Effector CD8-positive, alpha-beta T cell (primary cell): ENCODE measurements around the gene ZNF576.
A peak's percentile ranks its signal among the peaks of the same experiment; 100 is the strongest.
"Not testable (repeated sequence)": the region's sequence is repeated elsewhere in the genome, so short reads cannot be mapped to it uniquely, and the experiment has no call there.

ENCODE experiments used
- DNase-seq: peaks from one replicate; lab custom pipeline; 2025; lab: John Stamatoyannopoulos, UW

ZNF576 gene

DNA sequence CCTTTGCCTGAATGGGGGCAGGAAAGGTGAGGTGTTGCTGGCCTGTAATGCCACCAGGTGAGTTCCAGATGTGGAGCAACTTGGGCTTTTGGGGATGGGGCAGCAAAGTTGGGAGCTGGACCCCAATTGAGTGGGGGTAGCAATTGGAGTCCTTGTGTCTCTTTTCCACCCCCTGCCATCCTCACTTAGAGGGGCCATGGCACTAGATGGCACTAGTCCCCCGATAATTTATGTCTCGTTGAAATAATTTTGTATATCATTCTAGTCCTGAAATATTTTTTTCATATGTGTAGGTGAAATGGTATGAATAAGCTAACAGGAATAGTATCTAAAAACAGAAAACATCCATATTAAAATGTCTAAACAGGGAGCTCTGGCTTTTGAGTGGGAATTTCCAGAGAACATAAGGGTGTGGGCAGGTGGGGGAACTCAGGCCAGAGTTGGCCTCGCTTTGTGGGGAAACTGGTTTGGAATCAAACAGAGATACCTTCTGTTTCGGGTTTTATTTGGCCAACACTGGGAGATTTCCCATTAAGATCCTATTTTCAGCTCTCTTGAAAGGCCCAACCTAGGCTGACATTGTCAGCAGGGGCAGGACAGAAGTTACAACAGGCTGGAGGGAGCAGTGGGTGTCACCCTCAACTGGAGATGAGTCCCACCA, 3.4 kb downstream of the ZNF576 start:
- no peak for DNase-seq

DNA sequence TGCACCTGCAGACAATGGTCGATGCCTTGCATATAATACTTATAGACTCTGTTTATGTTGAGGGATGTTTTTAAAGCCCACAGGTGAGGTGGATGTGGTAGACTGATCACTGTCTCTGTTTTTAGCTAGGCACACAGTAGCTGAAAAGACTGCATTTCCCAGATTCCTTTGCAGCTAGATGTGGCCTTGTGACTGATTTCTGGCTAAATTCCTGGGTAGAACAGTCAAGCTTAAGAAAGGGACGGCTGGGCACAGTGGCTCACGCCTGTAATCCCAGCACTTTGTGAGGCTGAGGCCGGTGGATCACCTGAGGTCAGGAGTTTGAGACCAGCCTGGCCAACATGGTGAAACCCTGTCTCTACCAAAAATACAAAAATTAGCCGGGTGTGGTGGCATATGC, 3.9 kb downstream of the ZNF576 start:
- not testable (repeated sequence) for DNase-seq

DNA sequence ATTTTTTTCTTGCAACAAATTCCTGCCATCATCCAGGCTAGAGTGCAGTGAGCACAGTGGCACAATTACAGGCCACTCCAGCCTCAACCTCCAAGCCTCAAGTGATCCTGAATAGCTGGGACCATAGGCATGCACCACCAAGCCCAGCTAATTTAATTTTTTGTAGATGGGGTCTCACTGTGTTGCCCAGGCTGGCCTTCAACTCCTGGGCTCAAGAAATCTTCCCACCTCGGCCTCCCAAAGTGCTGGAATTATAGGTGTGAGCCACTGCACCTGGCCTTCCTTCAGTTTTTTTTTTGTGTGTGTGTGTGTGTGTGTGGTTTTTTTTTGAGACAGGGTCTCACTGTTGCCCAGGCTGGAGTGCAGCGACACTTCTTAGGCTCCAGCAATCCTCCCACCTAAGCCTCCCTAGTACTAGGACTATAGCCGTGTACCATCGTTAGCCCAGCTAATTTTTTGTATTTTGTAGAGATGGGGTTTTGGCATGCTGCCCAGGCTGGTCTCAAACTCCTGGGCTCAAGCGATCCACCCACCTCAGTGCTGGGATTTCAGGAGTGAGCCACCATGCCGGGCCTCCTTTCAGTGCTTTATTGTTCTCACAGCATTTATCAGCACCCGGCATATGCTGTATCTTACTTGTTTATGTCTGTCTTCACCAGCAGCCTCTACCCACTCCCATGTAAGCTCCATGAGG, 9.6 kb downstream of the ZNF576 start:
- DNase-seq: no peak

DNA sequence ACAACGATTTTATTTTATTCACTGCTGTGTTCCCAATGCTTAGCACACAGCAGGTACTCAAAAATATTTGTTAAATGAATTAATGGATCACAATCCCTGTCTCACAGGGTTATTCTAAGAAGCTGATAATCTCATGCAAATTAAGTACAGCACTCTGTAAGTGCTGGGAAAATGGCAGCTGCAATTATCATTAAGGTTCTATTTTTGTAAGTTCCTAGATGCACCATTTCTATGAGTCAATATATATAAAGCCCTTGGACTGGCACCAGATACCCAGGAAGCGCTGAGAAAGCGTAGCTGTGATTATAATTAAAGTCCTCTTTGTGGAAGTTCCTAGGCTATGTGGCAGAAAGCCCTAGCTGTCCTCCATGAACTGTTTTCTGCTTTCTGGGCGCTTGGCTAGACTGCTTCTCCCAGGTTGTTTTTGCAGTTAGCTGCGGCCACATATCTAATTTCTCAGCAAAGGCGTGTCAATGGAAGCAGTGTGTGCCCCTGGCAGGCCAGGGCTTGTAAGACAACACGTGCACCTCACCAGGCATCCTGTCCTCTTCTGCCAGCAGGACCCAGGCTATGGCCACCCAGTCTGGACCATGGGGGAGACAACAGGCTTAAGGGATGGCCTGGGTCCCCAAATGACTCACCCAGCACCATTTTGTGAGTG, 10.3 kb downstream of the ZNF576 start:
- DNase-seq: no peak

DNA sequence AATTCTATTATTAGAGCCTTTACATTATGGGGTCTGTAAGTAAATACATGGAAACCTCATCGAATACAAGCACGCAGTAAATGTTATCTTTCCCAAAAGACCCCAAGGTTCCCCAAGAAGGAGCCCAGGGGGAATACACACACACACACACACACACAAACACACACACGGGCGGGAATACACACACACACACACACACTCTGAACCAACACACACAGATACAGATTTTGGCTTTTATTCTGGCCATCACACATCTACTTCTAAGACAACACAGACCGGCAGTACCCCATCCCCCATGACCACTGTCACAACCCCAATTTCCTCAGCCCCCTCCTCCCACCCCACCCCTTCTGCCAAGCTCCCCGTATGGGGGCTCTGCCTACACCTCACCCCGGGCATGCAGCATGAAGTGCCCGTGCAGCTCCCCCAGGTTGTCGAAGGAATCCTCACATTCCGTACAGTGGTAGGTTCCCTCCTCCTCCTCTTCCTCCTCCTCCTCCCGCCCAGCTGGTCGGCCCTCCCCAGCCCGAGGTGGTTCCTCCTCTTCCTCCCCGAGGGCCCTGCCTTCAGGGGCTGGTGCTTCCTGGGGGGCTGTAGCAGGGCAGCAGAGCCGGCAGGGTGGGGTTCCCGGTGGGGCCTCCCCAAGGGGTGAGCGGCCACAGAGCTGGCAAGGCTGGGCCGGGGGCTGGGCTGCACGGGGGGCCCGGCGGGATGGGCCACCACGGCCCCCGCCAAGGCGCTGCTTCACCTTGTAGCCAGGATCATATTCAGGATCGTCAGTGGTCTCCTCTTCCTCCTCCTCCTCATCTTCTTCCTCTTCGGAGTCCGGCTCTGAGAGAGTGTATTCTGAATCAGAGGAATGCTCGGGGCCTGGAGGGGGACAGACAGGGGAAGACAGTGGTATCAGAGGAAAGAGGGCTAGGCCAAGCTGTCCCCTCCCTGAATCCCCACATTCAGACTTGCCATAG, 11.1 kb downstream of the ZNF576 start:
- DNase-seq: no peak

DNA sequence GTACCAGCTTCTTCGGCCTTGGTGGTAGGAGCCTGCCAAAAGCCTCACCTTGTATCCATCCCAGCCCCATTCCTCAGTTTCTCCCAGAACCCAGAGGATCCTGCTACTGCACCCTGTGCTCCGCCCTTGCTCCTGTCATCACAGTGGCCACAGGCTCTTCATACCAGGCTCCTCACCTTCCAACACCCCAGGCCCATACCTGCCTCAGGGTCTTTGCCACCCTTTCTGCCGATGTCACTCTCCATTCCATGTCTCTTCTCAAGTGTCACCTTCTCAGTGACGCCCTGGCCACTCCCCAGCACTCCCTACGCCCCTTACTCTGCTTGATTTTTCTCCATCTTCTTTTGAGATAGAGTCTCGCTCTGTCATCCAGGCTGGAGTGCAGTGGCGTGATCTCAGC, 13.5 kb downstream of the ZNF576 start:
- no peak for DNase-seq

DNA sequence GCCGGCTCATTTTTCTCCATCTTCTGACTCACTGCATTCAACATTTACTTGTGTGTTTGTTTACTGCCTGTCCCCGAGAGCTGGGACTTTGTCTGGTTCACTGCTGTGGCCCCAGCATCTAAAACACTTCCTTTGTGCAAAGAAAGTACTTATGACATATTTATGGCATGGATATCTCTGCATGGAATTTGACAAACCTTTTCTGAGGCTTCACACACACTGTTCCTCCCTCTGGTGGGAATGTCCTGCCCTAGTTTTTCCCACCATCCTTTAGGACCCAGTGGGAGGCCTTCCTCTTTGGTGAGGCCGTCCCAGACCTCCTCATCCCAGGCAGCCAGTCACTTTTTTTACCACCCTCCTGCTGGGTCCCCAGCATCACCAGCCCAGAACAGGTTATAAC, 14.1 kb downstream of the ZNF576 start:
- DNase-seq: no peak

DNA sequence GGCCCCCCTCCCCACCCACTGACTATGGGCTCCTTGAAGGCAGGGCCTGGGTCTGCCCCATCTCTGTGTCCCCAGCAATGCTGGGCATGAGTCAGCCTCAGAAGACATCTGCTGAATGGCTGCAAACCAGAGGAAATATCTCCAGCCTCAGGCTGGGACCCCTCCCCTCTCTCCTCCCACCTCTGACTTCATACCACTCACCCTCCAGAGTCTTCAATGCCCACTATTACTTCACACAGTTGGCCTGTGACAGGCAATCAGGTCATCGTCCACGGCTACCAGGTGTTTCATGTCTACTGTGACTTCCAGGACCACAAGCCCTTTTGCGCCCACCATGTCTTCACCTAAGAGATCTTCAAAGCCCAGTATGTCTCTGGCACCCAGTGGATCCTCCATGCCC, 15.4 kb downstream of the ZNF576 start, which contains the start of gene SRRM5:
Gene SRRM5, plus strand, starts transcription at position 301 of the 400 bp plus-strand sequence. Its CDS starts 34 bp downstream, at position 335.
- no peak for DNase-seq

GRCh38 chr19:43612374-43612773, 16.0 kb downstream of the ZNF576 start:
- DNase-seq: no peak

- no peak for DNase-seq
These were observed 19.9 kb downstream of the ZNF576 start for GRCh38 chr19:43616306-43616705.

DNA sequence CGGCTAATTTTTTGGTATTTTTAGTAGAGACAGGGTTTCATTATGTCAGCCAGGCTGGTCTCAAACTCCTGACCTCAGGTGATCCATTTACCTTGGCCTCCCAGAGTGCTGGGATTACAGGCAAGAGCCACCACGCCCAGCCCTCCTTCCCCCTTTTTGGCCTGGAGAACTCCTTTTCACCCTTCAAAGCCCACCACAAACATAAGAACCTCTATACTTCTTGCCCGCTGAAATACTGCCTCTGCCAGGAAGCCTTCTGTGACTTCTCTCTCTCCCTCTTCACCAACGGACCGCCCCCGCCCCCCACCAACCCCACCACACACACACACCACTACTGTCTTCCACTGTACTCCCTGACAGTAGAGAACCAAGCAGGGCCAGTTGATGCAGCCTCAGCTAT, 20.6 kb downstream of the ZNF576 start:
- DNase-seq: no peak

DNA sequence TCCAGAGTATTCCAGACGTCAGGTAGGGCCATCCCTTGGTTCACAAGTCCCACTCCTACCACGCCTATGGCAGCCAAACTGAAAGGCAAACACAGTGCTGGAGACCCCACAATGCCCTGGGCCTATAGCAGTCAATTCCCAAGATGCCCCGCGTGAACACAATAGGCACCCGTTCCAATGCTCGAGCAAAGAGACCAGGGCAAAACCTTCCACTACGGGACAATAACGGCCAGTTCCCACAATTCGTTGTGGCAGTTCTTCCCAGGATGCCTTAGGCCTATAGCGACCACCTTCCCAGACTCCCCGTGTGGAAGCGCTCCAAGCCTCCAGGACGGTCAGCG, 22.5 kb downstream of the ZNF576 start:
- DNase-seq: no peak

- DNase-seq: peak; percentile 84
These were observed 23.1 kb downstream of the ZNF576 start, which contains the start of gene ZNF428 for GRCh38 chr19:43619262-43620060. TSS of gene ZNF428 (minus strand) at chr19:43619629. CDS start at chr19:43614304, 5,325 bp downstream.

DNA sequence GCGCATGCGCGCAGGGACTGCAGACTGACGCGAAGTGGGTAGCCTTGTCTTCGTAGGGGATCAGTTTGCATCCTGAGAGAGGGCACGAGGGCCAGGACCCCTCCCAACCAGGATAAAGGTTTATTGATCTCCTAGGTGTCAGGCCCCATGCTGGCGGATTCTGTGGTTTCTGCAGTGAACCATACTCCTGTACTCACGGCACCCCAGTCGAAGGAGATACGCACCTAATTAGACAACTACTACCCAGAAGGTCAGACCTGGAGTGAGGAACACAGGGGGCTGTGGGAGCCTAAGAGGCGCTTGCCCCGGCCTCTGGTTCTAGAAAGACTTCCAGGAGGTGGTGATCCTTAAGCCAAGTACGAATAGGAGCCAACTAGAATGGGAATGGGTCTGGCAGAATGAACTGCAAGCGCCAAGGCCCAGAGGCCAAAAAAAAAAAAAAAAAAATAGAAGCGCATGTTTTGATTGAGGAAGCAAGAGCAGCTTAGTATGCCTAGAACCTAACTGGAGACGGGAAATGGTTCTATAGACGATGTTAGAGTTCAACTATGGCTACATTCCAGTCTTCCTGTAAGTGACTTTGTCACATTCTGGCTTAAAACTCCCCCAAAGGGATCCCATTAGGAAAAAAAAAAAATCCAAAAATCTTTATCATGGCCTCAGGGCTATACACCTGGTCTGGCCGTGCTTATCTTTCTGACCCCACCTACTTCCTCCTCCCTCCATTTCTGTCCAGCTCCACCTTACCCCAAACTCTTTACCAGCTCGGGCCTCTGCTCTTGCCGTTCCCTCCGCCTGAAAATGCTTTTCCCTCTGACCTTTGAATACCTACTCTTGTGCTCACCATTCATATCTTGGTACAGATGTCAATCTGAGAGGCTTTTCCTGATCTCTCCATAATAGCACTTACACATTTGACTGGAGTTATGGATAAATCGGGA, 23.9 kb downstream of the ZNF576 start:
- no peak for DNase-seq

DNA sequence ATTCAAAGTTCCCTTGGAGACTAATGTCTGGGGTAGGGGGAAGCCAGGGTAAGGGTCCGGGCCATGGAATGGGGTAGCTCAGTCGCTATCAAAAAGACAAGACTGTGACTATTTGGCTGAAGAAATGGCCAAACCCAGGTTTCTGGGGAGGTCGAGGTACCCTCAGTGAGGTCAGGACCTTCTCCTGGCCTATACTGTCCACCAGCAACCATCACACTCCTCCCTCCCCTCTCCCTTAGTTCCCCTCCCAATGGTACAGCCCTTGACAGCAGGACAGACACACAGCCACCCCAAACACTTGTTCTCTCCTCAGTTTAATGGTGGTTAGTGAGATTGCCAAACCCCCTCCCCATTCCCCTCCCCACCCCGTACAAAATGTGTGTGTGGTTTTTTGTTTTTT, 25.7 kb downstream of the ZNF576 start:
- DNase-seq: no peak

- DNase-seq: no peak
These were observed 26.6 kb downstream of the ZNF576 start for GRCh38 chr19:43622956-43623355.

DNA sequence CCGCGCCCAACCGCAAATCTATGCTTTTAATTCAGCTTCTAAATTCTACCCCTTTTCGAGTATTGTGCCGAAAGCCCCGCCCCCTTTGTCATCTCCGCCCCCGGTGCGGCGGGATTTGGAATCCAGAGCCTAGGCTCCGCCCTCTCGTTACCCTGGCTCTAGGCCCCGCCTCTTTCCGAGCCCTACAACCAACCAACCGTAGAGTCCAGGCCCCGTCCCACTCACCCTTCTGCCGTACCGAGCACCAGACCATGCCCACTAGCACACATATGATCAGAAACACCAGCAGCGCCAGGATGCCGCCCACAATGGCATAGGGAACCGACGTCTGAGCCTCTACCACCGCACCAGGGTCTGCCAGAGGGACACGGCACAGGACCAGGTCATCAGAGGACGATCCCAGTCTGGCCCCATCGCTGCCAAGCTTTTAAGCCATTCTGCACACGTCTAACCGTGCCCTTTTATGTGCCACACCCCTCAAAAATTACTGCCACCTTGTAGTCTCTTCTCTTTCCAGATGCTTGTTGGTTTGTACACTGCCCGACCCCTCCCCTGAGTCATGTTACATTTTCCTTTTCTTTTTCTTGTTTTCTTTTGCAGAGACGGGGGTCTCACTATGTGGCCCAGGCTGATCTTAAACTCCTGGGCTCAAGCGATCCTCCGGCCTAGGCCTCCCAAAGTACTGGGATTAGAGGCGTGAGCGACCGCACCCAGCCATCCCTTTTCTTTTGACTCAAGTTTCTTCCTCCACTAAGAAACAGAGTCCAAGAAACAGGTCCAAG, 27.7 kb downstream of the ZNF576 start:
- DNase-seq: no peak

GRCh38 chr19:43624933-43625332, 28.5 kb downstream of the ZNF576 start:
- peak; percentile 81 for DNase-seq

DNA sequence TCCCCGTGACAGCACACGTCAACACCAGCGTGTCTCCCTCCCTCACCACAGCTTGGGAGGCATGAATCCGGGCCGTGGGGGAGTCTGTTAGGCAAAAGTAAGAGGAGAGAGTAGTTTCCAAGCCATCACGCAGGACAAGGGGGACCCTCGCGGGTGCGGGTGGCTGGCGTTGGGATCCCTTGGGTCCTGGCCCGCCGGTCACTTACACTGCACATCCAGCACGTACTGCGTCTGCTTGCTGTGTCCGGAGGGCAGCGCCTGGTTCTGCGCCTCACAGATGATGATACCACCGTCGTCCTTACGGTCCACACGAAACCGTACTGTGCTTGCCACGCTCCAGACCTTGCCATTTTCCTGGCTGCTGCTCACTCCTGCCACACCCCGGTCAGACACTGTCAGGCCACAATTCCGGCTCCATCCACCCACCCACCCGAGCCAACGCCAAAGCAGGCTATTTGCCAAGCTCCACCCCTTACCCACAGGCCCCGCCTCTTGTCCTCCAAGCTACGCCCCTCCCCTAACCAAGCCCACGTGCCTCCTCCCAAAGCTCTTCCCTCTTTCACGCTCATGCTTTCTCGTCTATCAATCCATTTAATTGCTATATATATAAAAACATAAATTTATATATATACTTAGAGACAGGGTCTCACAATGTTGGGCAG, 29.7 kb downstream of the ZNF576 start:
- peak; percentile 5 for DNase-seq
